ENCODE results near the gene IPO4. TPM values are rescaled to one million over a fixed set of nuclear protein-coding genes. Genes with fewer than 3 reads are reported as not detected.

Gene IPO4
- total and polyA plus RNA-seq, 9 of the 15 experiments (the other 6 are each of a cell fraction or from before 2014, with no cell fraction given) = 7.3 to 122 (median 31.8) TPM

GRCh38 chr14:24179961-24180796, 8.4 kb downstream of the IPO4 start:
- Histone ChIP-seq H3K4me3 (no peak overlapping the region), H3K9me1 (ENCODE audit: control insufficient read depth, insufficient read depth, low read length) (no peaks in the 10 kb centered on the region), H3K27me3 (ENCODE audit: control insufficient read depth in 2 of 2, insufficient read depth in 2 of 2, low read length in 2 of 2) (no peaks in the 10 kb centered on the region), H4K20me1 (replicated peaks; ENCODE audit: control insufficient read depth, insufficient read depth, low read length) (no peaks in the 10 kb centered on the region), H3K27ac (ENCODE audit: extremely low read depth, low read depth, low read length) (no peak overlapping the region), H3K4me1 (replicated peaks in 1 of 2; ENCODE audit: control insufficient read depth in 2 of 2, insufficient read depth in 2 of 2, low read length in 2 of 2) (no peaks in the 10 kb centered on the region; a peak in 2 of 5 replicates), H3K79me2 (ENCODE audit: control insufficient read depth, insufficient read depth, low read length) (no peaks in the 10 kb centered on the region), H3K4me2 (ENCODE audit: insufficient read depth, low read length) (no peak overlapping the region), H3K9me3 (replicated peaks; ENCODE audit: control insufficient read depth, insufficient read depth, low read depth, low read length) (no peaks in the 10 kb centered on the region), H2AFZ (ENCODE audit: low read depth, low read length) (no peak overlapping the region), H3K9ac (ENCODE audit: insufficient read depth in 1 of 2, low read depth in 2 of 2, low read length in 2 of 2) (peak overlapping the region in 1 of 2 experiments; percentile 64; a peak in 1 of 4 replicates), H3K36me3 (ENCODE audit: control insufficient read depth, insufficient read depth, low read length) (peaks cover 65% of the 10 kb centered on the region; the same call in 2 of the 3 replicates)
- in situ Hi-C loops (cut with MboI) = no loop called here
- WGBS (ENCODE audit: insufficient coverage, low coverage, missing lambda C conversion rate) = 84% methylated on average over 9 of the region's 18 CpGs
- FAIRE-seq (no peak), ATAC-seq (no peak; the same call in 2 of the 3 replicates), DNase-seq (ENCODE audit: extremely low read depth in 1 of 4, low spot score in 3 of 4) (no peak)
- ChIA-PET CTCF (ENCODE audit: low intra/inter-chr PET ratio) (no interaction called here), POLR2A (interaction anchor here (0.9 to 1.4 kb wide), 4 partner anchors 10 to 19 kb away, joined by 3 to 5 read pairs (median 4); partner anchors contain the start of genes IRF9 and TM9SF1)
- intact Hi-C loops (cut with micrococcal nuclease) = no loop called here
- BruUV-seq (replicated peaks) = no TSS peak
- no peak for TF ChIP-seq MBD1 (CRISPR knock-in tag; IDR thresholded peaks at IDR 0.05)
- no peak for TF ChIP-seq TBP (optimal IDR thresholded peaks at IDR 0.05; ENCODE audit: low read depth, low read length)
- TF ChIP-seq ELF4 (CRISPR knock-in tag; IDR thresholded peaks at IDR 0.05) = no peak
- TF ChIP-seq ZNF764 (CRISPR knock-in tag; IDR thresholded peaks at IDR 0.05; ENCODE audit: low read depth) = no peak
- TF ChIP-seq RBM17 (IDR thresholded peaks at IDR 0.05; ENCODE audit: borderline replicate concordance, low read depth, low read length) = no peak
- no peak for TF ChIP-seq STAT6 (CRISPR knock-in tag; IDR thresholded peaks at IDR 0.05)
- no peak for TF ChIP-seq CREB3 (tag; conservative IDR thresholded peaks at IDR 0.05; ENCODE audit: low read depth)
- TF ChIP-seq MAFG (tag; conservative IDR thresholded peaks at IDR 0.05) = no peak
- TF ChIP-seq TOE1 (IDR thresholded peaks at IDR 0.05; ENCODE audit: borderline replicate concordance) = no peak
- TF ChIP-seq TOE1 (CRISPR knock-in tag; IDR thresholded peaks at IDR 0.05; ENCODE audit: borderline replicate concordance, low read depth) = no peak
- TF ChIP-seq ZNF282 (CRISPR knock-in tag; IDR thresholded peaks at IDR 0.05) = no peak
